T-helper 1 cell treated with Interleukin-12 subunit alpha and Interleukin-12 subunit beta and Interleukin-4 antibody, amounts not matched to agents 30 μg/mL and 1 μg/mL, for 36 hours (primary cell): ENCODE measurements around the gene S100B.
"Not testable (repeated sequence)": the region's sequence is repeated elsewhere in the genome, so short reads cannot be mapped to it uniquely, and the experiment has no call there.

Experiments
- H3K27ac Mint-ChIP-seq: one replicate; pipeline ENCODE4 v1.8.0; 2021; ENCODE audit warnings: mild to moderate bottlenecking, mixed read lengths
- H3K27me3 Mint-ChIP-seq: one replicate; pipeline ENCODE4 v1.8.0; 2021; ENCODE audit warnings: low read depth, mixed read lengths
- H3K36me3 Mint-ChIP-seq: one replicate; pipeline ENCODE4 v1.8.0; 2021; ENCODE audit warnings: low read depth, mixed read lengths
- H3K4me1 Mint-ChIP-seq: one replicate; pipeline ENCODE4 v1.8.0; 2021; ENCODE audit warnings: low read depth, mixed read lengths
- H3K4me3 Mint-ChIP-seq: one replicate; pipeline ENCODE4 v1.8.0; 2021; ENCODE audit warnings: mild to moderate bottlenecking, moderate library complexity, mixed read lengths
- H3K9me3 Mint-ChIP-seq: one replicate; pipeline ENCODE4 v1.8.0; 2021; ENCODE audit warnings: mixed read lengths

Gene S100B

DNA sequence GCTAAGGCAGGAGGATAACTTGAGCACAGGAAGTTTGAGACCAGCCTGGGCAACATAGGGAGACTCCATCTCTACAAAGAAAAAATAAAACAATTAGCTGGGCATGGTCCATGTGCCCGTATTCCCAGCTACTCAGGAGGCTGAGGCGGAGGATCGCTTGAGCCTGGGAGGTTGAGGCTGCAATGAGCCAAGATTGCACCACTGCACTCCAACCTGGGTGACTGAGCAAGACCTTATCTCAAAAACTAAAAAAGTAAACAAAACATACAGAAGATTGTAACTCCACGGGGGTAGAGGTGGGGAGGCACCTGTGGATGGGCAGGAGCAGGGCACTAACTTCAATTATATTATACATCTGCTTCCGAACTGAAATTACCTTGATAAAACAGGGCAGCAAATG is 4.6 kb downstream of the S100B start:
- Mint-ChIP-seq H3K9me3 (no peaks in the 10 kb centered on the region), H3K27me3 (no peaks in the 10 kb centered on the region), H3K36me3 (no peaks in the 10 kb centered on the region), H3K4me1 (peaks cover 16% of the 10 kb centered on the region), H3K27ac (no peak overlapping the region), H3K4me3 (no peak overlapping the region)

DNA sequence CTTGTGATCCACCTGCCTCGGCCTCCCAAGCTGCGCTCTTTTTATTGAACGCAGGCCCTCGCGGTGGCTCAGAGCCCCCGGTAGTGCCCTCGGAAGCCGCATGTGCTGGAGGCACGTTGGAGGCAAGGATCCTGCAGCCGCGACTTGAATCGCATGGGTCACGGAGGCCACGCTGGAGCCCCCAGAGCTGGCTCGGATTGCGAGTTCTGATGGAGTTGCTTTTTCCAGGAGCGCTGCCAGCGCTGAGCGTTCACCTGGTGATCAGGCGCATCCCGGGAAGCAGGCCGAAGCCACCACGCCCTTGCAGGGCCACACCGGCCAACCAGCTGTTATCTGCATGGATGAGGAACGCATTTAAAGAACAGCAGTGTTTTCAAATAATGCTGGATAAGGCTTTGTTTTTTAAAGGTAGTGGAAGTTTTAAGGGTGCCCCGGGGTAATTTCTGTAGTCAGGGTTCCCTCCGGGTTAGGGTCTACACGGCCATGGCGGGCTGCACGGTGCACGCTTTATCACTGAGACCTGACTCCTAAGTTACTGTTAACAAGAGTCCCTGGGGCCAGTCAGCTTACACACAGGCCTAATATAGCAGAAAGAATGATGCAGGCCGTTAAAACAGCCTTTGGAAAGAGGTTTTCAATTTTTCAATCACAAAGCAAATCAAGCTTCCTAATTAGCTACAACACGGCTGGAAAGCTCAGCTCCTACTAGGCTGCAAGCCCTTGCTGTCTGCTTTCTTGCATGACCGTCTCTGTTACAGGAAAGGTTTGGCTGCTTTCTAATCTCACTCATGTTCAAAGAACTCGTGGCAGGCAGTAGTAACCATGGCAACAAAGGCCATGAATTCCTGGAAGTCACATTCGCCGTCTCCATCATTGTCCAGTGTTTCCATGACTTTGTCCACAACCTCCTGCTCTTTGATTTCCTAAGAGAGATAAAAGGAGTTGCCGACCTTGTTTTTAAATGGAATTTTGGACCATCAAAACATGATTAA is 6.0 kb downstream of the S100B start:
- Mint-ChIP-seq H3K36me3 (no peaks in the 10 kb centered on the region), H3K27me3 (no peaks in the 10 kb centered on the region), H3K27ac (no peak overlapping the region), H3K9me3 (peaks cover under 1% of the 10 kb centered on the region), H3K4me1 (peaks cover 10% of the 10 kb centered on the region), H3K4me3 (no peak overlapping the region)

- Mint-ChIP-seq H3K9me3 (peaks cover 8% of the 10 kb centered on the region), H3K27ac (no peak overlapping the region), H3K4me3 (no peak overlapping the region), H3K27me3 (no peaks in the 10 kb centered on the region), H3K36me3 (peaks cover 2% of the 10 kb centered on the region), H3K4me1 (peaks cover 10% of the 10 kb centered on the region)
Measured at GRCh38 chr21:46597896-46598343, 7.0 kb downstream of the S100B start.

GRCh38 chr21:46597031-46597430 is 7.9 kb downstream of the S100B start:
- H3K27me3 Mint-ChIP-seq, result no peaks in the 10 kb centered on the region
- H3K36me3 Mint-ChIP-seq, result peaks cover 2% of the 10 kb centered on the region
- H3K9me3 Mint-ChIP-seq, result peaks cover 11% of the 10 kb centered on the region
- no peak overlapping the region for H3K4me3 Mint-ChIP-seq
- no peak overlapping the region for H3K27ac Mint-ChIP-seq
- peaks cover 6% of the 10 kb centered on the region for H3K4me1 Mint-ChIP-seq

DNA sequence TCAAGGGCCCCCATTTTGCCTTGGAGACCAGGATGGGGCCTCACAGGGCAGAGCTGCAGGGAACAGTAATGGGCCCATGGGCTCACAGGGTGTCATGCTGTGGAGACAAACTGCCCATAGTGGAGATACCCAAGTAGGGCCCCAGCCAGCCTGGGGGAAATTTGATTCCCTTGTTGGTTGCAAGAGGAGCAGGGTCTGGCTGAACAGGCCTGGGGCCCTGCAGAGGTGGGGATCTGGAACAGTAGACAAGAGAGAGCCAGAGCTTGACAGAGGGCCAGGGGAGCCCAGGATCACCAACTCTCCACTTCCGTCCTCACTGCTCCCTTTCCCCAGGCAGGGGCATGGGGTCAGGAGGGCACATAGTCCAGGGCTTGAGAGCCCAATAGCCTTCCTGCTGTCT is 8.7 kb downstream of the S100B start:
- Mint-ChIP-seq H3K4me1 (peaks cover 6% of the 10 kb centered on the region), H3K27me3 (no peaks in the 10 kb centered on the region), H3K9me3 (peaks cover 19% of the 10 kb centered on the region), H3K27ac (no peak overlapping the region), H3K36me3 (peaks cover 2% of the 10 kb centered on the region), H3K4me3 (no peak overlapping the region)

- no peak overlapping the region for H3K27ac Mint-ChIP-seq
- H3K9me3 Mint-ChIP-seq, result peaks cover 36% of the 10 kb centered on the region
- H3K36me3 Mint-ChIP-seq, result peaks cover 4% of the 10 kb centered on the region
- H3K4me3 Mint-ChIP-seq, result no peak overlapping the region
- H3K4me1 Mint-ChIP-seq, result peaks cover 5% of the 10 kb centered on the region
- peaks cover 7% of the 10 kb centered on the region for H3K27me3 Mint-ChIP-seq
Measured at GRCh38 chr21:46594276-46594675, 10.6 kb downstream of the S100B start.

- Mint-ChIP-seq H3K27ac (no peak overlapping the region), H3K4me1 (peaks cover 9% of the 10 kb centered on the region), H3K36me3 (peaks cover 40% of the 10 kb centered on the region), H3K4me3 (no peak overlapping the region), H3K9me3 (peaks cover 71% of the 10 kb centered on the region), H3K27me3 (peaks cover 14% of the 10 kb centered on the region)
Measured at GRCh38 chr21:46585191-46585953, 19.5 kb downstream of the S100B start.

- H3K4me1 Mint-ChIP-seq, result no peaks in the 10 kb centered on the region
- no peak overlapping the region for H3K27ac Mint-ChIP-seq
- no peak overlapping the region for H3K4me3 Mint-ChIP-seq
- peaks cover 66% of the 10 kb centered on the region for H3K9me3 Mint-ChIP-seq
- H3K27me3 Mint-ChIP-seq, result peaks cover 5% of the 10 kb centered on the region
- peaks cover 49% of the 10 kb centered on the region for H3K36me3 Mint-ChIP-seq
Measured at GRCh38 chr21:46581780-46582307, 23.0 kb downstream of the S100B start.

DNA sequence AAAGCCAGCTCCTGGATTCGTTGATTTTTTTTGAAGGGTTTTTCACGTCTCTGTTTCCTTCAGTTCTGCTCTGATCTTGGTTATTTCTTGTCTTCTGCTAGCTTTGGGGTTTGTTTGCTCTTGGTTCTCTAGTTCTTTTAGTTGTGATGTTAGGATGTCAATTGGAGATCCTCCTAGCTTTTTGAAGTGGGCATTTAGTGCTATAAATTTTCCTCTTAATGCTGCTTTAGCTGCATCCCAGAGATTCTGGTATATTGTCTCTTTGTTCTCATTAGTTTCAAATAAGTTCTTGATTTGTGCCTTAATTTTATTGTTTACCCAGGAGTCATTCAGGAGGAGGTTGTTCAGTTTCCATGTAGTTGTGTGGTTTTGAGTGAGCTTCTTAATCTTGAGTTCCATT is 25.5 kb downstream of the S100B start:
- H3K27ac Mint-ChIP-seq, H3K27me3 Mint-ChIP-seq, H3K4me3 Mint-ChIP-seq, H3K4me1 Mint-ChIP-seq: not testable (repeated sequence)
- Mint-ChIP-seq H3K36me3 (peaks cover 45% of the 10 kb centered on the region), H3K9me3 (peaks cover 51% of the 10 kb centered on the region)

- not testable (repeated sequence) for H3K4me3 Mint-ChIP-seq, H3K27ac Mint-ChIP-seq, H3K27me3 Mint-ChIP-seq, H3K4me1 Mint-ChIP-seq
- Mint-ChIP-seq H3K36me3 (peaks cover 49% of the 10 kb centered on the region), H3K9me3 (peaks cover 42% of the 10 kb centered on the region)
Measured at GRCh38 chr21:46577786-46578185, 27.1 kb downstream of the S100B start.

DNA sequence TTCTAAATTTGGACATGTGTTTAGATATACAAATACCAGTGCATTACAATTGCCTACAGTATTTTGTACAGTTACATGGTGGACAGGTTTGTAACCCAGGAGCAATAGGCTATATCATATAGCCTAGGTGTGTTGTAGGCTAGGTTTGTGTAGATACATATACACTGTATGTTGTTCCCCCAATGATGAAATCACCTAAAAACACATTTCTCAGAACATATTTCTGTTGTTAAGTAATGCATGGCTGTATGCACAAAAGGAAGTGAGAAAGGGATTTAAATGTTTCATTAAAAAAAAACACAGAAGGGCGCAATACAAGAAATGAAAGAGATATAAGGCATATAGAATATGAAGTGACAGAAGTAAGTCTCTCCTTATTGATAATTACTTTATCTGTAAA is 32.0 kb downstream of the S100B start:
- H3K36me3 Mint-ChIP-seq, result peaks cover 46% of the 10 kb centered on the region
- H3K27me3 Mint-ChIP-seq, result no peaks in the 10 kb centered on the region
- no peak overlapping the region for H3K4me3 Mint-ChIP-seq
- no peak overlapping the region for H3K27ac Mint-ChIP-seq
- H3K4me1 Mint-ChIP-seq, result peaks cover 8% of the 10 kb centered on the region
- H3K9me3 Mint-ChIP-seq, result peaks cover 15% of the 10 kb centered on the region

GRCh38 chr21:46570631-46571030 is 34.3 kb downstream of the S100B start:
- Mint-ChIP-seq H3K4me1 (peaks cover 10% of the 10 kb centered on the region), H3K27me3 (no peaks in the 10 kb centered on the region), H3K9me3 (peaks cover 11% of the 10 kb centered on the region), H3K36me3 (peaks cover 59% of the 10 kb centered on the region), H3K27ac (no peak overlapping the region), H3K4me3 (no peak overlapping the region)

- Mint-ChIP-seq H3K27ac (no peak overlapping the region), H3K4me3 (no peak overlapping the region), H3K4me1 (peaks cover 6% of the 10 kb centered on the region), H3K36me3 (peaks cover 62% of the 10 kb centered on the region), H3K9me3 (peaks cover 11% of the 10 kb centered on the region), H3K27me3 (no peaks in the 10 kb centered on the region)
Measured at GRCh38 chr21:46570119-46570518, 34.8 kb downstream of the S100B start.

- H3K36me3 Mint-ChIP-seq, result peaks cover 62% of the 10 kb centered on the region
- no peak overlapping the region for H3K4me3 Mint-ChIP-seq
- no peaks in the 10 kb centered on the region for H3K27me3 Mint-ChIP-seq
- no peak overlapping the region for H3K27ac Mint-ChIP-seq
- H3K9me3 Mint-ChIP-seq, result peaks cover 11% of the 10 kb centered on the region
- H3K4me1 Mint-ChIP-seq, result peaks cover 5% of the 10 kb centered on the region
Measured at GRCh38 chr21:46569081-46569480, 35.8 kb downstream of the S100B start.
